HEK293T (cell line): Measurements from ENCODE around the gene ARL15.

Source experiments
- CTCF ChIA-PET: fragments of 350-600 bp; formaldehyde crosslinking; extraction: SDS; loops from one replicate; lab custom pipeline; 2021; ENCODE audit warnings: antibody characterized with exemption, inconsistent platforms; lab: Yijun Ruan, JAX
- POLR2A ChIA-PET: fragments of 350-600 bp; formaldehyde crosslinking; extraction: SDS; loops from one replicate; lab custom pipeline; 2020; ENCODE audit warnings: antibody characterized with exemption, inconsistent platforms; lab: Yijun Ruan, JAX
- DNase-seq: peaks from one replicate; pipeline ENCODE4 v3.0.0; 2012; ENCODE audit warnings: mixed read lengths; ENCODE audit errors: extremely low spot score
- ARNT ChIP-seq: fragments of 450-650 bp; IDR thresholded peaks from 2 replicates; pipeline ENCODE4 v1.6.1; 2017; ENCODE audit warnings: mild to moderate bottlenecking
- BHLHE40 ChIP-seq: fragments of 450-650 bp; IDR thresholded peaks from 2 replicates; pipeline ENCODE4 v1.6.1; 2016; ENCODE audit warnings: mild to moderate bottlenecking, moderate library complexity, borderline replicate concordance
- CTBP1 ChIP-seq: fragments of 450-650 bp; IDR thresholded peaks from 2 replicates; pipeline ENCODE4 v1.6.1; 2016; ENCODE audit warnings: borderline replicate concordance
- ELF4 ChIP-seq: fragments of 450-650 bp; IDR thresholded peaks from 2 replicates; pipeline ENCODE4 v1.6.1; 2017; ENCODE audit warnings: antibody characterized with exemption
- FOXA1 ChIP-seq: fragments of 450-650 bp; IDR thresholded peaks from 2 replicates; pipeline ENCODE4 v1.6.1; 2016; ENCODE audit warnings: mild to moderate bottlenecking
- FOXK2 ChIP-seq: fragments of 450-650 bp; IDR thresholded peaks from 2 replicates; pipeline ENCODE4 v1.6.1; 2016; ENCODE audit warnings: mild to moderate bottlenecking
- FOXM1 ChIP-seq: fragments of 450-650 bp; IDR thresholded peaks from 2 replicates; pipeline ENCODE4 v1.6.1; 2017; ENCODE audit warnings: mild to moderate bottlenecking, borderline replicate concordance
- HDGF ChIP-seq: fragments of 450-650 bp; IDR thresholded peaks from 2 replicates; pipeline ENCODE4 v1.6.1; 2017; ENCODE audit warnings: antibody characterized with exemption, borderline replicate concordance
- L3MBTL2 ChIP-seq: fragments of 450-650 bp; conservative IDR thresholded peaks from 2 replicates; pipeline ENCODE4 v1.6.1; 2016; ENCODE audit warnings: mild to moderate bottlenecking
- LEF1 ChIP-seq: fragments of 450-650 bp; IDR thresholded peaks from 2 replicates; pipeline ENCODE4 v1.6.1; 2017; ENCODE audit warnings: mild to moderate bottlenecking, borderline replicate concordance
- NFRKB ChIP-seq: fragments of 450-650 bp; IDR thresholded peaks from 2 replicates; pipeline ENCODE4 v1.6.1; 2016; ENCODE audit warnings: mild to moderate bottlenecking, moderate library complexity
- SP1 ChIP-seq: fragments of 450-650 bp; IDR thresholded peaks from 2 replicates; pipeline ENCODE4 v1.6.1; 2017
- SUZ12 ChIP-seq: fragments of 450-650 bp; IDR thresholded peaks from 2 replicates; pipeline ENCODE4 v1.6.1; 2016; ENCODE audit warnings: mild to moderate bottlenecking
- TARDBP ChIP-seq: fragments of 450-650 bp; IDR thresholded peaks from 2 replicates; pipeline ENCODE4 v1.6.1; 2016
- ZNF384 ChIP-seq: fragments of 450-650 bp; IDR thresholded peaks from 2 replicates; pipeline ENCODE4 v1.6.1; 2016
- TF ChIP-seq, protein P1 (sequence below): fragments of 450-650 bp; IDR thresholded peaks from 2 replicates; pipeline ENCODE4 v1.6.1; 2016

Gene ARL15

DNA sequence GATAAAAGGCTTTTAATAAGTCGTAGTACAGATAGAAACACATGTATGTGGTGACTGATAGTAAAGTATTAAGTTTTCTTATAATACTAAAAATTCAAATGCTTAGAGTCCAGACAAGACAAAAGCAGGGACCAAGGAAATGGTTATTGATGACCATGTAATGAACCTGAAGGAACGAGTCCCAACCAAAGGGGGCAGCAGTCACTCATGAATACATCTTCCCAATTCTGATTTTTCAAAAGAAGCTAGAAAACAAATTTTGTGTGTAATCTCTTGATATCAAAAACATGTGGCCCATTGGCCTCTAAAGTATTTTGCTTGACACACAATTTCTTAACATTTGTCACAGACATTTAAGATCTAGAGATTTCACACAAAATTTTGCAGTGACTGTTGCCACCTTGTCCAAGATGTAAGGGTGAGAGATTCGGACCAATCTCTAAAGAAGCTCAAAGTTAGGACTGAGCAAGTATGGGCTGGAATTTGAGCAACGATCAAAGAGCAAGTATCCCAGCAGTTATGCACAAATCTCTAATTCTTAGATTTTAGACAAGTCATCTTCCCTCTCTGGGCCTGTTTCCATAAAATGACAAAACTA lies 66.8 kb downstream of the ARL15 start:
- ChIA-PET POLR2A (no interaction called here), CTCF (interaction anchor here (0.7 to 1.6 kb wide), 11 partner anchors 9 to 750 kb away, joined by 3 to 12 read pairs (median 3); no protein-coding TSS in a partner anchor)
- peak; percentile 25 for DNase-seq
- TF ChIP-seq FOXM1, result no peak
- no peak for TF ChIP-seq NFRKB
- no peak for TF ChIP-seq ZNF384
- TF ChIP-seq FOXA1, result no peak
- TF ChIP-seq CTBP1, result no peak
- no peak for TF ChIP-seq HDGF
- TF ChIP-seq ARNT, result no peak
- no peak for TF ChIP-seq TARDBP
- TF ChIP-seq SP1, result no peak
- no peak for TF ChIP-seq L3MBTL2
- no peak for TF ChIP-seq LEF1
- no peak for TF ChIP-seq BHLHE40
- TF ChIP-seq ELF4, result no peak

DNA sequence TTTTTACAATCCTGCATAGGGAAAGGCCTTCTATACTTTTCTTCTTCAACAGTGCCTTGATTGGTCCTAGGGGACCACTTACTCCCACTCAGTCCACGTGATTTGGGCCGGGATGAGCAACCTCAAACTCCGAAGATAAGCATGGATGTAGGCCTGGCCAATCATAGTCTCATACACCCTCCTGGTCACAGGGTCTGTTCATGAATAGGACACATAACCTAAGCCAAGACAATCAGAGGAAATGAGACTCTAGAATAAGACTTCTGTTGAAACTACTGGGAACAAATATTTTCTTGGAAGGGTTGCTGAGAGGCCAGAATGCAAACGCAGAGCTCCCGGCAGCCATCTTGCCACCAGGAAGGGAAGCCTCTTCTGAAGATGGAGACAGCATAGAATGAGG lies 68.1 kb downstream of the ARL15 start:
- POLR2A ChIA-PET, result no interaction called here
- CTCF ChIA-PET, result interaction anchor here (0.6 kb wide), 1 partner anchor 170 kb away, joined by 3 read pairs; no protein-coding TSS in a partner anchor

DNA sequence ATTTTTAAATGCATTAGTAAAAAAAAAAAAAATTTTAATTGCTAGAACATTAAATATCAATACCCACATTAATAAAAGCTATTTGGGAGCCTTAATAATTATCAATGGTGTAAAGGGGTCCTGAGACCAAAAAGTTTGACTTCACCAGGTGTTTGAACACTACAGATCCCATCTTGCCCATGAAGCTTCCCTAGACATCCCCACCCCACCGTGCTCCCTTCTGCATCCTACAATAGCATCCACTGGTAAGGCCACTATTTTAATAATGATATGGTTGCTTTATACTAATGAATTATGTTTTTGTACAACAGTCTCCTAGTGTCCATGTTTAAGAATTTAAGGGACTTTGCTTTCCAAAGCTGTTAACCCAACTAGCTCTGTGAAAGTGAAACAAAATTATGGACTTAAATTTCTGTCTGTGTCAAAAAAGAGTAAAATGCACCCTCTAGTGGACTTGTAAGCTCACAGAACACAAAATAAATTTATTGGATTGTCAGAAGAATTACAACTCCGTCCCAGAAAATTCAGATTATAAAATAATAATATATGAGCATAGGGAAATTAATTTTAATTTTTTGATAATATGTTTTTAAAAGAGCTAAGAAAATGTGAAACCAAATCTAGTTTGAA lies 76.0 kb downstream of the ARL15 start:
- ChIA-PET POLR2A (no interaction called here), CTCF (interaction anchor here (0.8 to 1.3 kb wide), 6 partner anchors 9 to 1064 kb away, joined by 3 read pairs; no protein-coding TSS in a partner anchor)
- TF ChIP-seq SP1 (no peak), BHLHE40 (no peak), L3MBTL2 (no peak), NFRKB (no peak), ARNT (no peak), ELF4 (no peak), FOXM1 (no peak), TARDBP (no peak), SUZ12 (no peak), ZNF384 (no peak), FOXA1 (no peak), HDGF (no peak)
- DNase-seq, result no peak

More for the DNA sequence above, 68.1 kb downstream of the ARL15 start:
- DNase-seq, result no peak
- TF ChIP-seq ZNF384, result no peak
- TF ChIP-seq SP1, result no peak
- TF ChIP-seq LEF1, result no peak
- TF ChIP-seq FOXK2, result no peak
- no peak for TF ChIP-seq TARDBP
- TF ChIP-seq HDGF, result no peak
- TF ChIP-seq, protein P1, sequence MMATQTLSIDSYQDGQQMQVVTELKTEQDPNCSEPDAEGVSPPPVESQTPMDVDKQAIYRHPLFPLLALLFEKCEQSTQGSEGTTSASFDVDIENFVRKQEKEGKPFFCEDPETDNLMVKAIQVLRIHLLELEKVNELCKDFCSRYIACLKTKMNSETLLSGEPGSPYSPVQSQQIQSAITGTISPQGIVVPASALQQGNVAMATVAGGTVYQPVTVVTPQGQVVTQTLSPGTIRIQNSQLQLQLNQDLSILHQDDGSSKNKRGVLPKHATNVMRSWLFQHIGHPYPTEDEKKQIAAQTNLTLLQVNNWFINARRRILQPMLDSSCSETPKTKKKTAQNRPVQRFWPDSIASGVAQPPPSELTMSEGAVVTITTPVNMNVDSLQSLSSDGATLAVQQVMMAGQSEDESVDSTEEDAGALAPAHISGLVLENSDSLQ, result no peak
- TF ChIP-seq BHLHE40, result no peak
- TF ChIP-seq L3MBTL2, result no peak
- TF ChIP-seq FOXA1, result no peak
- no peak for TF ChIP-seq CTBP1
- TF ChIP-seq ARNT, result no peak
- no peak for TF ChIP-seq SUZ12
- TF ChIP-seq NFRKB, result no peak
- no peak for TF ChIP-seq FOXM1

DNA sequence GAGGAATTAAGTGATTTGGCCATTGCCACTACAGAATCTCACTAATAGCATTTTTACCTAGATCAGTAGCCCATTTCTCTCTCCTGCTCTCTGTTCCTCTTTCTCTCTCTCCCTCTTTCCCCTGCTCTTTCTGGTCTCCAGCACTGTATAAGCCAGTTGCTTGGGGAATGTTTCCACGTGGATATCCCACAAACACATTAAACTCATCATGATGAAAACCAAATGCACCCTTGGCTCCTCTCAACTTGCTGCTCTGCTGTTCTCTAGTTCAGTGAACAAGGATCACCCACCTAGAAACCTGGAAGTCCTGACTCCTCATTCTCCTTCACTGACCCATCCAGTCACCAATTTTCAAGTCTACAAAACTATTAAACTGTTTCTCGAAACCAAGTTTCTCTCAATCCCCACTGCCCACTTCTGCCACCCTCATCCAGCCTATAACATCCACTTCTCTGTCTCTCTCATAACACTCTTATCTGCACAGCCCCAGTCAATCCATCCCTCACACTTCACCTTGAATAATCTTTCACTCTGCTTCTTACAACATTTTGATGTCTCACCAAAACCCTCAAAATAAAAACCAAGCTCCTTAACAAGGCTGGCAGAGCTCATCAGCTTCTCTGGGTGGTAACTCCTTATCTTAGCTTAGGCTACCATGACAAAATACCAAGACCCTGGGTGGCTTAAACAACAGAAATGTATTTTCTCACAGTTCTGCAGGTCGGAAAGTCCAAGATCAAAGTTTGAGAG lies 79.3 kb downstream of the ARL15 start:
- TF ChIP-seq ELF4 (no peak), NFRKB (no peak), CTBP1 (no peak), LEF1 (no peak), FOXA1 (no peak), FOXM1 (no peak), SUZ12 (no peak), L3MBTL2 (no peak), ARNT (no peak), BHLHE40 (no peak), HDGF (no peak), ZNF384 (no peak), SP1 (no peak), FOXK2 (no peak), TARDBP (no peak)
- TF ChIP-seq, protein P1, result no peak
- ChIA-PET CTCF (interaction anchor here (0.6 kb wide), 2 partner anchors 9 to 12 kb away, joined by 3 read pairs; no protein-coding TSS in a partner anchor), POLR2A (no interaction called here)
- DNase-seq, result no peak

DNA sequence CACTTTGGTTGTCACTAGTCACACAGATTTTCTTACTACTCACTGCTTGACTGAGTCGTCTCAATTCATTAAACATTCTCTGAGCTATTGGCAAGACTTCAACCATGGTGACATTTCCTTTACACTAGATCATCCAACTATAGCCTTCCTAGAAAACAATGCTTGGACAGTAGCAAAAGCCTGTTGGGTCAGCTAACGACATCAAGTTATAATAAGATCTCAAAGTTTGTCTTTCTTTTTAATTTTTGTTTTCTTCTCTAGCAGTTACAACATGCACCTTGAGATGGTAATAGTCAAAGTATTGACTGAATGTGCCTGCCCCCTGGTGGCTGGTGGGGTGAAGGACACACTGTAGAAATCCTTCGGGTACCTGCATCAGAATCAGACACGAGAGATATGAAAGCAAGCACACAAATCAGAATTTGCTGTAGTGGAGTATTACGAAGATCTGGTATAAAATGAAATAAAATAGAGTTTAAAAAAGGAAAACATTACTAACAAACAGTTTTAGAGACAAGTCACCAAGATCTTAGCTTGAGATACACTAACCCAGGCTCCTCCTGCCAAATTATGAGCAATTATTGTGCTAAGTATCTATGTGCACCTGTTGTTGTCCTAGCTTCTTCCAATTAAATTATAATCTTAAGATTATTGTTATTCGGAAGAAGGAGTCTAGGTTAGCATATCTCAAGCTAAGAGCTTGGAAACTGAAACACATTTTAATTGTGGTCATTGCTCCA lies 81.2 kb downstream of the ARL15 start:
- ChIA-PET POLR2A (interaction anchor here (0.6 kb wide), 1 partner anchor 744 kb away, joined by 3 read pairs; no protein-coding TSS in a partner anchor), CTCF (interaction anchor here (0.6 to 0.8 kb wide), 8 partner anchors 9 to 803 kb away, joined by 3 to 4 read pairs (median 3); no protein-coding TSS in a partner anchor)
- TF ChIP-seq TARDBP (no peak), ZNF384 (no peak), NFRKB (no peak), LEF1 (no peak), FOXA1 (no peak), HDGF (no peak), BHLHE40 (no peak), CTBP1 (no peak), SP1 (no peak), L3MBTL2 (no peak), SUZ12 (no peak)
- TF ChIP-seq, protein P1, result no peak
- peak; percentile 57 for DNase-seq
